Activated CD4-positive, alpha-beta T cell treated with anti-CD3 and anti-CD28 coated beads, Interleukin-2, amount 50 U/mL, for 48 hours (primary cell): ENCODE measurements around the gene HOXC11.

Experiments
- DNase-seq, 2 experiments: peaks; one replicate each; pipeline ENCODE4 v3.0.0-alpha.2; 2020

HOXC11 gene

GRCh38 chr12:53974084-53975063 lies 1.4 kb downstream of the HOXC11 start, which contains the start of gene HOTAIR:
TSS of gene HOTAIR (minus strand) at chr12:53974954.
- peak in 1 of 2 experiments; percentile 22 for DNase-seq

DNA sequence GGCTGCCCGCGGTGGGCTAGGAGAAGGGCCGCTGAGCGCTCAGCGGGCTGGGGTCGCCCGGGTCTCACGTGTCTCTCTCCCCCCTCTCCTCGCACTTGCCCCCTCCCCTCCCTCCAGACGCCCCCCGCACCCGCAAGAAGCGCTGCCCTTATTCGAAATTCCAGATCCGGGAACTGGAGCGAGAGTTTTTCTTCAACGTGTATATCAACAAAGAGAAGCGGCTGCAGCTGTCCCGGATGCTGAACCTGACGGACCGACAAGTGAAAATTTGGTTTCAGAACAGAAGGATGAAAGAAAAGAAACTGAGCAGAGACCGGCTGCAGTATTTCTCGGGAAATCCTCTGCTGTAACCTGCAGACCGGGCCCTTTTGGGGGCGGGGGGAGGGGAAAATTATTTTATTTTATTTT lies 2.1 kb downstream of the HOXC11 start:
- DNase-seq = no peak

- no peak for DNase-seq
Measured at GRCh38 chr12:53975479-53976152, 2.7 kb downstream of the HOXC11 start.

DNA sequence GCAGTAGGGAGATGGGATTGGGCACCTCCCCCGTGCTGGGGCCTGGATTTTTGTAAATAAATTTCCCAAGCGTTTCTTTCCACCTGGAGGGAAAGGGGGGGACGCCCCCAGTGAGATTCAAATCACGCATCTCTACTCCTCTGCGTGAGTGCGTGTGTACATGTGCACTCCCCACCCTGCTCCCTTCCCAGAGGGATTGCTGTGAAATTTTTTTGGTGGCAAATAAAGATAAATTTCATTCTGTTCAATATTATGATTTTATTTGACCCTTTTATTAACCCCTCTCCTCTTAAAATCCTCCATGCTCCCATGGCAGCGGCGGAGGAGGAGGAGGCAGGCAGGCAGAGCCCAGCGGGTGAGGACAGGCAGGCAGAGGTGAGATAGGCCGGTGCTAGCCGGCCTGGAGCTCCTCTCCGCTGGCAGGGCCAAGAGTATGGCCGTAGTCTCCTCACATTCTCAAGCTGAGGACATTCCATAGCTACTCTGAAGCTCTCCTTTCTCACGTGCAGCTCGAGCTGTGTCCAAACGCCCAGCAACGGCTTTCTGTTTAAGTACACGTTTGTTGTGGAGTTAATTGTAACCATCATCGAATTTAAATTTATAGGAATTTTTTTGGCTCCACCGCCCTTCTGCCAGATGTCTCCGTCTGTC lies 3.4 kb downstream of the HOXC11 start:
- DNase-seq = no peak

DNA sequence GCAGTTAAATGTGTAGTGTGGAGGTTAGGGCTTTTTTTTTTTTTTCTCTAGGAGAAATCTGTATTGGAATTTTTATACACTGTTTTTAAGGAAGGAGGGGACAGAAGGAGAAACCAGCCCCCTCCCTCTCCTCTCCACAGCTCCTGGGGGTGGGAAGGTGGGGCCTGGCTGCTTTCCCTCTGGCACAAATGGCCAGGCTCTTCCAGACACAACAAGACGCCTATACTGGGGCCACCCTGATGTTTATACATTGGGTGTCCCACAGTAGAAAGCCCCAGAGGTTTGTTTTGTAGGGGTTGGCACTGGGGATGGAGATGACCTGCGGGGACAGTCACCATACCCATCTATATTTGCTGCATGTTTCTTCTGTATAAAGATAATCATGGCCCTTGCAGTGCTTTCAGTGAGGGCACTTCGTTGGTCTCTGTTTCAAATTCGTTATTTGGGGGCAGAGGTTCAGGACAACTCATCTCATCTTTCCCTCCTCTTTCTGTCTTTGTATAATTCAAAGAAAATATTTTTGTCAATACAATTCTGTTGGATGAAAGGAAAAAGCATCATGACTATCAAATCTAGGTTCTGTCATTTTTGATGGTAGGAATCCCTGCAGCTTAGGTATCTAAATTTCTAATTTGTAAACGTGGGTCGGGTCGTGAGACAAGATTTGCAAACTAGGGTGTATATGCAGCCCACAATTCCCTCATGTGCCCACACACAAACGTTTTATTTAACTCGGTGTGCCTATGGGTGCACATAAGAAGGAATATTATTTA lies 4.1 kb downstream of the HOXC11 start:
- DNase-seq = no peak

GRCh38 chr12:53977596-53978445 lies 4.9 kb downstream of the HOXC11 start:
- no peak for DNase-seq

DNA sequence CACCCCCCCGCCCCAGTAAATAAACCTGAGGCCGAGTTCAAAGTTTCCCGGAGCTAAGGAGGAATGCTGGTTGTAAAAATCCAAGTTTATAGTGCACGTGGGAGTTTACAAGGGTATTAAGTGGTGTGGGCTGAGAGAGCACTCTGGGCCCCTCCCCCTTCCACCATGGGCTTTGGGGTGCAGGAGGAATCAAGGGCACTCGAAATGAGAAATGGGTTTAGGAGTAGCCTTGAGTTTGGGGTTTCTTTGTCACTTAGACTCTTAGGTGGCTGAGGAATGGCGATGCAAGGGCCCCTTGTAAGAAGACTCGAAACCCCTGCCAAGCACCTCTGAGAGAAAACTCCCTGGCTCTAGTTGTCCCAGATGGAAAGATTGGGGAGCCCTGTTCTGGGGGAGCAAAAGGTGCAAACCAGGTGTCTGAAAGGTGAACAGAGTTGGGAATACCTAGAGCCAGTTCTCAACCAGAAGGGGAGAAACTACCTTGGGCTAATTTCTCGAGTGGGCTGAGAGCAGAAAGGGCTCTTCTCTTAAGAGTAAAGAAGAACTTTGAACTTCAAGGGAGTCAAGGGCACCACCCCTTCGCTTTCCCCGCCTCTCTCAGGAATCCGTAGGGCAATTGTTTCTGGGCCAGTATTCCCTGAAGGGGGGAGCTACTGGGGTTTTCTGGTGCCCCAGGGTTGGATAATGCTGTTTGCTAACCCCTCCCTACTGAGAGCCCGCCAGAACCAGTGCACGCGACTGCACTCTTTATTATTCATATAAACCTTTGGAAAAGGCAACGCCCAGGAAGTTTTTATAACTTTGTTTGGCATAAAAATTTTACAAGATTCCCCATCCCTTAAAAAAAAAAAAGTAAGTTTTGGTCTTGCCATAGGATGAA lies 5.8 kb downstream of the HOXC11 start:
- no peak for DNase-seq

GRCh38 chr12:53980104-53980801 lies 7.3 kb downstream of the HOXC11 start:
- no peak for DNase-seq

DNA sequence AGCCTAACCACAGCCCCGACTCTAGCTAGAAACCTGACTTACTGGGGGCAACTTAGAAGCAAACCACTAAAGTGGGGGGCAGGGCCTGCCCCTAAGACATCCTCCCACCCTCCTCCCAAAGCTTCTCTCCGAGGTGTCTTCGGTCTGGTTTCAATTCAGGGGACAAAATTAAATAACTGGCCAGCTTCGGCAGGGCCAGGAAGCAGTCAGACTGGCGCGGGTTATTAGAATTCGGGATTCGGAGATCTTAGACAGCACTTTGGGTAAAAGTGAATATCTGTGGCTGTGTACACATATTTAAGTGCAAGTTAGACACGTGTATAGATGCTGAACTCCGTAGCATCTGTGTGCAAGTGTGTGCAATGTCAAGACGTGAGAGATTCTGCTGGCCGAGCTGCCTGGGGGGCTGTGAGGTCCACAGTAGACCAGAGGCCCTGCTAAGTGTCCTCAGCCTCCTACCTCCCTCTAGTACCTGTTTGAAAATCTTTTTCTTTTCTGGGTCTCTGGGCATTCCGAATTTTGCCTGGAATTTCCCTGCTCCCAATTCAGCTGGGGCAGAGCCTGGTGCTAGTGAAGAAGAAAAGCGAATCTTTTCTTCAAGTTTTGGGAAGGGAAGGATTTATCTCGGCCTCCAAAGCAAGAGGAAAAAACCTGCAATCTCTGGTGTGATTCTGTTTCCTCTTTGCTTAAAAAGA lies 8.0 kb downstream of the HOXC11 start:
- no peak for DNase-seq

DNA sequence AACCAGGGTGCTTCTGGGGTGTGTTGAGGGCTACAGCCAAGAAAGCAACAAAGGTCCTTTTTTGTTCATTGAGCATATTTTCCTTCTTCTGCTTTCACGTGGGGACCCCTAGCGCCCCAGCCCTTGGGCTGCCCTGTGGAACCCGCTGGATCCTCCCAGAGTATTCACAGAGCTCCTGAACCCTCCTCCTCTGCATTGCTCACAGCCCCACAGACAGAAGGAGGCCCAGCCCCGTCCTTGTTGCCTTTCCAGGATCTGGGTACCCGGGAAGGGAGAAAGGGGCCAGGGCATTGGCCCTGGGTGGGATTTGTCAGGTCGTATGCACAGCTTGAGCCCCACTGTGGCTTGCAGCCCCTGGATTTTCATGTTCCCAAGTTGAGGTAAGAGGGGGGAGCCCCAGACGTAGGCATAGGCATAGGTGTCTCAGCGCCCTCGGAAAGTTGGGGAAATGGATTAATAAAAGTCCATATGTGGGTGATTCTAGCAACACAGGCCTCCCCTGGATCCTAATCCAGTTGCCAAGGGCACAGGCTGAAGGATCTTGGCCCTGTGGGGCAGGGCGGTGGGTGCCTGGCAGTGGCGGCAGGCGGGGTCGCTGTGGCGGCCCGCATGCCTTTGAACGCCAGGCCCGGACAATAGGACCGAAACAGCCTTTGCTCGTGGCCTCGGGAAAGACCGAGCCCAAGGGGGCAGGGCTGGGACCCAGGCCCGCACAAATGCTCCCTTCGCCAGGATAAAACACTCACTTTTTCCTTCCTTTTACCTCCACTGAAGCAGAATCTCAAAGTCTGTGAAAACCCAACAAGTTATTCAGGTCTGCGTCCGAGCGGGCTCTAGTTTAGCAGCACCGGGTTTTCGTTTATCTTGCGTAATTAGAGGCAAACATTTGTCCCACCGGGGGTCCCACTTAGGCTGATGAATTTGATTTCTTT lies 9.0 kb downstream of the HOXC11 start:
- no peak for DNase-seq

- DNase-seq = no peak
Measured at GRCh38 chr12:53982648-53983567, 10.0 kb downstream of the HOXC11 start.

- DNase-seq = no peak
Measured at GRCh38 chr12:53983568-53983949, 10.6 kb downstream of the HOXC11 start.

DNA sequence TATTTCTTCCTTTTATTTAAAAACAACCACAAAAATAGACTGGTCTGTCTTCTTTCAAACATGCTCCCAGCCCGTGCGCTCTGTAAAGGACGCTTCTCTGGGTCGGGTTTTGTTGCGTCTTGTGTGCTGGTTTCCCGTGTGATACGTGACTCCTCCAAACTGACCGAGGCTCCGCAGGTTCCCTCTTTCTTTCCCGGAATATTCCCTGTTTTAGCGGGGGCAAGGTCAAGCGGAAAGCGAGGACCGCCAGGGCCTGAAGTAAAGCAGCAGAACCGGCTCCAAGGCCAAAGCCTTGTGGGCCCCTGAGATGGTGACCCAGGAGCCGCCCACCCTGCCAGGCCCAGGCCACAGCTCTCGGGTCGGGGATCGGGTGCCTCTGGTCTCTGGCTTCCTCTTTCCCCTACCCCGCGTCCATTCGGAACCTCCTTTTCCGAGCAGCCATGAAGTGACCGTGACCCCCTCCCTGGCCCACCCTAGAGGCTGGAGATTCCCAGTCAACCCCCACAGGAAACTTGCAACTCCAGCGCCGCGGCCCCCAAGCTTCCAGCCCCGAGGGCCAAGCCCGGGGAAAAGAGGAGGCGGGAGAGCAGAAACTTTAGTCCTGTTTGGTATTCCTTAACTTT lies 11.1 kb downstream of the HOXC11 start:
- DNase-seq = no peak

- peak; percentile 88 to 90 for DNase-seq
Measured at GRCh38 chr12:53984901-53985691, 12.2 kb downstream of the HOXC11 start, which contains the start of gene HOXC10. TSS of gene HOXC10 (plus strand) at chr12:53985146. CDS start at chr12:53985260, 114 bp downstream.

- no peak for DNase-seq
Measured at GRCh38 chr12:53985692-53985993, 12.7 kb downstream of the HOXC11 start.
